Mesenteric fat pad (tissue), 1 donor: ENCODE measurements around the gene NHLRC1. TPM values are rescaled to one million over a fixed set of nuclear protein-coding genes. Genes with fewer than 3 reads are reported as not detected.

Source experiments
- DNase-seq: peaks from one replicate; pipeline ENCODE4 v3.0.0-alpha.2; 2020; ENCODE audit warnings: low spot score
- total RNA-seq: library from RNA; stranded (reverse); fragmentation: NEBNext Ultra II Directional; extraction: Animal tissue kit (Norgen Biotek cat#: 25700); gene quantifications from one replicate; pipeline ENCODE4 v1.2.1, GENCODE V29; 2021
- donor health status: DM: yes; HTN: yes; CAD: no.

NHLRC1 gene
- total RNA-seq, 1 donor from 2014 or later: 2.1 TPM

DNA sequence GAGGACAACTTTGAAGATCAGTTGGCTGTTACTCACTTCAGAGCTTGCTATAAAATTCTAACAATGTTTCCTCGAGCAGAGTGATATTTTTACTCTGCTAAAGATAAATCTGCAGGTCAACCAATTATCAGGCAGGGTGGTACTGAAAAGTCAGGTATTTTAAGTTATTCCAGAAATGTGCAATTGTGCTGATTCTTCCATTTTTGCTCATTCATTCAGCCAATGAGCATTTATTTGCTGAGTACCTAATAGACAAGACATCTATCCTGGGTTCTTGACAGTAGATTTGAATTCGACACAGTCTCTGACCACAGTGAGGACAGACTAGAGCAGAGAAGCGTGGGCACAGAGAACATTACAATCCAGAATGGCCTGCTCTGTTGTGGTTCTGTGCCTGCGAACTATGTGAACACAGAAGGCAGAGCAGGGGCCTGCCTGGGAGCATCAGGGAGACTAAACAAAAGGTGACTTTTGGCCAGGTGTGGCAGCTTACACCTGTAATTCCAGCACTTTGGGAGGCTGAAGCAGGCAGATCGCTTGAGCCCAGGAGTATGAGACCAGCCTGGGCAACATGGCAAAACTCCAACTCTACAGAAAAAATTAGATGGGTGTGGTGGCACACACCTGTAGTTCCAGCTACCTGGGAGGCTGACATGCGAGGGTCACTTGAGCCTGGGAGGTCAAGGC lies 17.6 kb upstream of the NHLRC1 start:
- DNase-seq: no peak

DNA sequence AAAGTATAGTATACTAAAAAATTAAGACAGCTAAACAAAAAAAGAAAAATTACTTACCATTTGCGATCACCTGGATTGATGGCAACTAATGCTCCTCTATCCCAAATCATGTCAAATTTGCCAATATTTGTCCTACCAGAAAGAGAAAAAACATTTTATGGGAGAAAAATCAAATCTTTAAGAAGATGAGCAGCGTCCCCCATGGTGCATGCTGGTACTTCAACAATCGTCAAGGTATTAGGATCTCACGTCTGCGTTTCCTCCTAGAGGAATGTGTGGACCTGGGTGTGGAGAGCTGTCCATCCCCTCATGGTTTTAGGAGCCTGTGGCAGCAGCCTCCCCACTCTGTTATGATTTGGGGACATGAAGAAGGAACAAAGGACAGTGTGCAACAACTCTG lies 16.4 kb upstream of the NHLRC1 start:
- DNase-seq: no peak

DNA sequence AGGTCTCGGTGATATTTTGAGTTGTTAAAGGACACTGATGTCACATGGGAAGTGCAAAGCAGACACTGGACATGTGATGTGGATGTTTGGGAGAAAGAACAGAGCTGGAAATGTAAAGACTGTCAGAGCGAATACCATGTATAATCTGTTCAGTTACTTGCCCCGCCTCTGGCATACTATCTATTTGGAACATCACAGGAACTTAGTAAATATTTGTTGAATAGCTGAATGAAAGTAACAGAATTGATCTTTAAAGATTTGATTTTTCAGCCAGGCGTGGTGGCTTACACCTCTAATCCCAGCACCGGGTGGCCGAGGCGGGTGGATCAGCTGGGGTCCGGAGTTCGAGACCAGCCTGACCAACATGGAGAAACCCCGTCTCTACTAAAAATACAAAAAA lies 13.8 kb upstream of the NHLRC1 start:
- DNase-seq: no peak

DNA sequence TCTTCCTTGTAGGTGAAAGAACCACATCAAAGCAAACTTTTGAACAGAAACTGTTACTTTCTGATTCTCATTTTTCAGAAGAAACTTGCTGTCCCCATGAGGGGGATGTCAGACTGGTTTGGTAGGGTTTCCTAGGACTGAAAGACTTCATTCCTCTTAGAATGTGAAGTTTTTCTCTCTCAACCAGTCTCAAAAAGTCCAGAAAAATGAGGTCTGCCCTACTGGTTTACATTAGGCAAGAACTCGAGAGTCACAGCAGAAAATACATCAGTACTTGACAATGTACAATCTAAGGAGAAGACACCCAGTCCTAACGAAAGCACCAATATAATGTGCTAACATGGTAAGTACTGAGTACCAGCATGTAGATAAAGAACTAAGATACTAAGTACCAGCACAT lies 12.7 kb upstream of the NHLRC1 start:
- no peak for DNase-seq

DNA sequence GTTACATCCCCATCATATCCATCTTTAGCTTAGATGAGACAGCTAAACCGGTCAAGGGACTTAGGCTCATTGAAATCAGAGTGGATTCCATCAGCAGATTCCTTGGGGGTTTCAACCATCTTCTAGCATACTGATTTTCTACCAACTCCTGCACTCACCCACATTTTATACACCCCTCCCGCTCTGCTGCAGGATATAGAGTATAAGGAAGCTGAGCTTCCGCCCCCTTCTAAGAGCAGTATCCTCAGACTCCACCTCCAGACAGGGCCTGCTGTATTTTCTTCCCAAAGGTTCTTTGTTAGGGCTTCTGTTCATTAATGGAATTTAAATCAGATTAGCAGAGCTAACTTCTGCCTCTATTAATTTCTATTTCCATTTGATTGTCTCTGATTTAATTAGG lies 9.9 kb upstream of the NHLRC1 start:
- no peak for DNase-seq

DNA sequence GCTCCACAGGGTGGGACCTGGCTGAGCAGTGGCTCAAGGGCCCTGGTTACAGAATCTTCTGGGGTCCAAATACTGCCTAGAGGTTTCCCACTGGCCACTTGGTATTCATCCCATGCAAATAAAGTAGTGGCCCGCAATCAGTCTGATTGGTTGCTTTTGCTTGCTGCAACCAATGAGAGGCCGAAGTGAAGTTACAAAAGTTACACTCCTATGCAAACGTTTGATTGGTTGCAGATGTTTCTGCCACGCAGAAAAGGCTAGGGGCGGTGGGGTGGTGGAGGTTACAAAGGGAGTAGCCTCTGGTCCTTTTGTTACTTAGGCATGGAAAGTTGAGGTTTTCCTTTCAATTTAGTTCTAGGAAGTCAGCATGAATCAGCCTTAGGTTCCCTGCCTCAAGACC lies 3.6 kb upstream of the NHLRC1 start:
- DNase-seq: no peak

DNA sequence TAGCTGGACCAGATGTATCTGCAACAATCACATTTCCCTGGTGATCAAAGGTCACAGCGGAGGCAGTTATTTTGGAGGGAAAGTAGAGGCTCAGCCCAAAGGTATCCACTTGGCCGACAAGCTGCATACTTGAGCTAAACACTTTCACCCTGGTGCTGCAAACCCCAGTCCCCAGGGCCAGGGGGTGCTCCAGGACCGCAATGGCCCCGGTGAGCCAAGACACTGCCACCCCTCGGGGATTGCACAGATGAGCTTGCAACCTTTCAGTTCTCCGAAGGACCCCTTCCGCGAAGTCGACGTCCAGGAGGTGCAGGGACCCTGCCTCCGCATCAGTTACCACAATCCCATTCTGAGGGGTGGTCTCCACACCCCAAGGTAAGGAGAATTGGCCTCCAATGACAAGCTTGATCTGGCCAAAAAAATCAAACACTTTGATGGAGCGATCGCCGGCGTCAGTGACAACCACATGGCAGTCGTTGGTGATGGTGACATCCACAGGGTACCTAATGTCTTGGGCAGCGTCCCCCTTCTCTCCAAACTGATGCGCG lies 823 bp downstream of the NHLRC1 start:
- DNase-seq: no peak

DNA sequence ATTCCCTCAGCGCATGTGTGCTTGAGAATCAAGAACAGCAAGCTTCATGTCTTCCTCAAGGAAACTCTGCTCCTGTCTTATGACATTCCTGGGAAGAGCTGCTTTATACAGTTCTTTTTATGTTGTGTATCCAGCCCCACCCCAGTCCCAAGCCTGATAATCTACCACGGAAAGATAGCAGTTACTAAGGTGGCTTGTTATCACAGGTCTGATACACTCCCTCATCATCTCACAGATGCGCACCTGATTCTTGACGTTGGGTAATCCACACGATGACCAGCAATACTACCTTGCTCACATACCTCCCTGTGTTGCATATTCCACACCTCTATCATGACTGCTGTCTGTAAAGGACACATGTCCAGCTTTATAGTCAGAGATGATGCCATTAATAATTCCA lies 3.2 kb downstream of the NHLRC1 start:
- no peak for DNase-seq

DNA sequence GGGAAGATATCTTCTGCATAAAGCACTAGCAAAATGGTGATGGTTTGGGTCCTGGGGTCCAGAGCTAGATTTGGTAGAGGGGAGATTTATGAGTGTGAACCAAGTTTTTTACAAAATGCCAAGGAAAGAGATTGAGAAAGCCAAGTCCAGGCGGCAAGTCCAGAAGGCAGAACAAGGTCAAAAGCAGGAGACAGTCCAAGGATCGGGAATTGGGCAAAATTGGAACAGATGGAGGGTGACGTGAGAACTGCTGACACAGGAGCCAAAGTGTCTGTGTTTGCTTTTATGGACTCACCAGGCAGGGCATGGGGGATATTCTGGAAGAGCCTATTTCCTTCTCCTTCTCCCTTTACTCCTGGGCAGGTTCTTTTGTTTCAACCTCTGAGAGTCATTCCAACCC lies 4.1 kb downstream of the NHLRC1 start:
- DNase-seq: no peak

DNA sequence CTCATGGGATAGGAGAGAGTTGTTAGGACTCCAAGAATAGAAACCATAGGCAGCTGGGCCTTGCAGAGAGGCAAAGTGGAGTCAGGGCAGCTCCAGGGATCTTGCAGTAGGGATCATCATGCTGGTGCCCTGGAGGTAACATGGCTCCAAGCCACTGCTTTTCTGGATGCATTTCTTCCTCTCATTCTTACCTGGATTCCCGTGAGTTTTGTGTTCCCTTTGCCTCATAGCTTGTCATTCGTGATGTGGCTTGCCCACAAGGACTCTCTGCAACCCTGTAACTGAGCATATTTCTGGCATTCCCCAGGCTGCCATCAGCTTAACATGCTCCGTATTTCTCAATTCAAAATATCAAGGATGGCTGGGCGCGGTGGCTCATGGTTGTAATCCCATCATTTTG lies 5.3 kb downstream of the NHLRC1 start:
- DNase-seq: no peak

DNA sequence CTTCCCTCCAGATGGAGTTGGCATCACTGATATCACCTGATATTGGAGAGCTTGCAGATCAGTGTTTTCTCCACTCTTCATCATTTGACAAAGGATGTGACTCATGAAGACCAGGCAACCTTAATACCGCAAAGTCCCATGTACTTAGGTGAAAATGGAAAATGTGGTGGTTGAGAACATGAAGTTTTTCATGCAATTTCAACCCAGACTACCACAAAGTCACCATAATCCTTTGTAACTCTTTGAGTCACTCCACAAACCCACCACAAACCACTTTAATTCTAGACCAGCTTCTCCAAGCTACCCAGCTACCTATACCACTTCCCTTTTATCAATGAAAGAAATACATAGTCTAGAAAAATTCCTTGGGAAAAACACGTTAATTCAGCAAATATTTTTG lies 7.1 kb downstream of the NHLRC1 start:
- DNase-seq: no peak

DNA sequence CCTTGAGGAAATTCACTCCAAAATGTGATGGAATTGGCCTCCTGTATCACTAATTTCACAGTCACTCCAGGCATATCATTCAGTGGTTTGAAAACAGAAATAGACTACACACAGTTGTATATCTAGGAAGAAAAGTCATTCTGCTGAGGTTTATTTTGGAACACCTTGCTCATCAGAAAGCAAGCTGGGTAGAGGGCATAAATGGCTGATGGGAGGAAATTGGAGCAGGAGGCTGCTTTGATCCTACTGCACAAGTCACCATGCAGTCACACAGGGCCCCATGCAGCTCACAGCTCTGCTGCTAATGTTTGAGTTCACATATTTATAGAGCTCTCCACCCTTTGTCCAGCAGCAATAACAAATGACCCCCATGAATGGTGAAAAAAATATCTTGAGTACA lies 12.3 kb downstream of the NHLRC1 start:
- DNase-seq: no peak

DNA sequence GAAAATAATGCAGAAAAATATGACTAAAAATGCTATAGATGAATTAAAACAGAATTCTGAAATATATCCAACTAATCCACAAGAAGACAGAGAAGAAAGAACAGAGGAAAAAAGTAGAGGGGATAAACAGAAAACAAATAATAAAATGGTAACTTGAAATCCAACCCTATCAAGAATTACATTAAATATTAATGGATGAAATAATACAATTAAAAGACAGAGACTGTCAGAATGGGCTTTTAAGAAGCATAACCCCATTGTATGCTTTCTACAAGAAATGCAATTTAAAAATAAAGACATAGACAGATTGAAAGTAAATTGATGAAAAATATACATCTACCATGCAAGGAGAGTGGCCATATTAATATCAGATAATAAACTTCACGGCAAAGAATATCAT lies 15.4 kb downstream of the NHLRC1 start:
- no peak for DNase-seq

DNA sequence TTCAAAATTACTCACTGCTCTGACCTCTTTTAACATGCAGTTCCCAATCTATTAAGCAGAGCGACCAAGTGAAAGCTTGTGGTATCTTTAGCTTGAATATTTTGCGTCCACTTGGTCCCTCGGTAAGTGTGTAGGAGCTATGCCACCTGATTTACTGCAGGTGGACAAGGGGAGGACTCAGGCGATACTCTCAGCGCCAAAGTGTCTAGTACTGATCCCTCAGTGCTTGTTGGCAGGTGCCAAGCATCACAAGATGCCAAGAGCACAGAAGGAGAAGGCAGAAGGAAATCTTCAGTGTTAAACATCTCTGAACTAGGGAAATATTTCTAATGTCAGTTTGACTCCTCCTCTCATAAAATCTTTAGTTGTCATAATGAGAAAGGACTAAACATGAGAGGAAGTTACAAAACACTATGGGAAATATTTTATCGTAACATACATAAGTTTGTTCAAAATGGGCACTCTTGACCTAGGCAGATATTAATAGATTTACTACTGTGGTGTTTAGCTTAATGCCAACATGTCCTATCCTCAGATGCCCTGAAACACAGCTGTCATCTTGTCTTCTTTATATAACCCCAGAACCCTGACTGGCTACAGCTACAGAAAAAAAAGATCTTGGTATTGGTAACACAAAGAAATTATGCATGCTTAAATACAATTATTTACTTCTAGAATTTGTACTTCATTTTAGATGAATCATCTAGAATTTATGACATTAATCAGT lies 19.5 kb downstream of the NHLRC1 start:
- no peak for DNase-seq

DNA sequence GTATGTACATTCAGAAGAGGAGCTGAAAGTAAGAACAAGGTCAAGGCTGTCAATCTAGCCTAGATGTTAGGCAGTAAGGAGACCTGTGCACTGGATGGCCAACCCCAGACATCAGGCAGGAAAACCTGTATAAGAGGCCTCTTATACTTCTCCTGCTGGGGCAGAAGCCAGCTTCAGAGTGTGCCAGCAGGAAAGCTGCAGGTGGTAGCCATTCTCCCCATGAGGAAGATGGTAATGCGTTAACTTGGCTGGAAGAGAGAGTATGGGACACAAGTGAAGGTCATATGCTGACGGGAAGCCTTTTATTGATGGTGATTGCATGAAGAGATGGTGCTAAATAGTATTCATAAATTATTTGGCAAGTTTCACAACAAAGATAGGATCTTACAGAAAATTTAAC lies 20.6 kb downstream of the NHLRC1 start:
- DNase-seq: no peak

DNA sequence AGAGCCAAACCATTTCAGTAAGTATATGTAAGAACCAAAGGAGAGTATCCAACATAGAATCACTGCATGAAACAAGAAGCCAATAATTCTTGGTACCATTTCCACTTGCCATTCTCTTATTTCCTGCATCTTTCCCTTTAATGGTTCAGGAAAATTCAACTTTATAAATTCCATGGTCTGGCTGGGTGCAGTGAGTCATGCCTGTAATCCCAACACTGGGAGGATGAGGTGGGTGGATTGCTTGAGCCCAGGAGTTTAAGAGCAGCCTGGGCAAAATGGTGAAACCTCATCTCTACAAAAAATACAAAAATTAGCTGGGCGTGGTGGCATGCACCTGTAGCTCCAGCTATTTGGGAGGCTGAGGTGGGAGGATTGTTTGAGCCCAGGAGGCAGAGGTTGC lies 21.2 kb downstream of the NHLRC1 start:
- no peak for DNase-seq

DNA sequence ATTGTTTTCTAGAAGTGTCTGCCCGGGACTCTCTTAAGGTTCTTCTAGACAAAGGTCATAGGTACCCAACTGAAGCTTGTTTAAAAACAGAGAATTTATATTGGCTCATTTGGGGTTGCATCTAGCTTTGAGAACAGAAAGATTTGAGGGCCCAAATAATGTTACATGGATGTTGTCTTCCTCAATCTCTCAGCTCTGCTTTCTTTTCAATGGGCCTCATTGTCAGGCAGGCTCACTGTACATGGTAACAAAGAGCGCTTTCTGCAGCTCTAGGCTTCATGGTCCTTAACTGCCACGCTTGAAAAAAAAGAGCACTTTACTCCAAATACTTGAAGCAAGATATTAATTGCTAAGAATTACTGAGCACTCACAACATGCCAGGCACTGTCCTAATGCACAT lies 22.2 kb downstream of the NHLRC1 start:
- DNase-seq: no peak

DNA sequence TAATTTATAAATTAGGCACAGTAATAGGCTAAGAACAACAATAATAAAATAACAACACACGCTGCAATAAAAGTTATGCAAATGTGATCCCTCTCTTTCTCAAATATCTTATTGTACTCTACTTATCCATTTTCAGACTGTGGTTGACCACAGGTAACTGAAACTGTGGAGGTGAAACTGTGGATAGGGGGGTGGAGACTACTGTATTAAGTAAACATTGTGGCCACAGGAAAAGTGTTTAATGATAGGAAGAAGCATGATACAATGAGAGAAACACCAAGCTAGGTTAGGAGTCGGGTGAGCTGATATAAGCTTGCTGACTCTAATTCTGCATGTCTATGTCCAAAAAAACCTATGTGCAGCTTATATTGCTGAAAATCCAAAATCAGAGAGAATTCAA lies 23.0 kb downstream of the NHLRC1 start:
- no peak for DNase-seq

DNA sequence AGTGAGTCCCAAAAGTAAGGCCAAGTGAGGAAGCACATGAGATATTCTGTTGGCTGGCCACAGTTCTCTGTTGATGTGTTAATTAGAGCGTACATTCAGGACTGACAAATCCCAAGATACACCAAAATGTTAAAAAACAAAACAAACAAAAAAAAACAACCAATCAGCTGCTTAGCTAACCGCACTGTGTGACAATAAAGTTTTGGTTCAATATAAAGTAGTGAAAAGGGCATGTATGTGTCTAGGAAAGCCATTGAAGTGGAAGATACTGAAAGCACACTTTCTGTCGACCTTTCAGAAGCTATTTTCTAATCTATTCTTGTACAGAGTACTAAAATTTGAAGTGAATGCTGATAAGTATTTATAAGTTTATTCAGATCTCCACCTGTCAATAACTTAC lies 26.1 kb downstream of the NHLRC1 start:
- no peak for DNase-seq

DNA sequence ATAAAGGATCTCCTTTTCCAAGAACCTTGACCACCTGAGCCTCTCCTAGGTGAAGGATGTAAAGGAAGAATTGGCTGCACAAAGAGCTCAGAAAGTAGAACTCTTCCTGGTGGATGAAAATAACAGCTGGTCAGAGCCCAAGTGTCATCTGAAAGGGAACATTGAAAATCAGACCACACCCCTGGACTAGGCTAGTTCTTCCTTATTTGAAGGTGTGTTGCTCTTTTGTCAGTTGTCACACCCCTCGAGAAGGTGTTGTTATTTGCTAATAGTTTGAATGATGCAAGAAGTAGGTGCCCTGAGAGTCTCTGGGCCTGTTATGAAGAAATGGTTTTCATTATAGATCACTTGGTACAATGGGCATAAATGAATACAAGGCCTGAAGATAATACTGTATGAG lies 31.1 kb downstream of the NHLRC1 start:
- no peak for DNase-seq

DNA sequence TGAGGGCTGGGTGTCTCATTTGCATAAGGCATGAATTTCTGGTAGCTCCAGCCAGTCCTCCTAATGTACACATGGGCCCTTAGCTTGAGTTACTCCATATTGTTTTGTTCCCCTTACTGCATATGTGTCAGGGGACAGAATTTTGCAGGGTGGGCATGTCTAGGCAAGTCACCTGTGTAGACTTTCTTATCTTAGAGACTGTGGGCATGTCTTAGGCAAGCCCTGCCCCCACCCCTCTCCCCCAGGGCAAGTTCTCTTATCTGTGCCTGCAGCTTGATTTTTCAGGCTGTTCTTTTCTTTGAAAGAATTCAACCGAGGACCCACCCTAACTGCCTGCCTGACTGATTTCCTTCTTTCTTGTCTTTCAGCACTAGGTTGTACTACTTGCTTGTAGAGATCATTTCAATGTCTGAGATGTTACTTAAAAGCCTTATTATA lies 32.1 kb downstream of the NHLRC1 start:
- no peak for DNase-seq

DNA sequence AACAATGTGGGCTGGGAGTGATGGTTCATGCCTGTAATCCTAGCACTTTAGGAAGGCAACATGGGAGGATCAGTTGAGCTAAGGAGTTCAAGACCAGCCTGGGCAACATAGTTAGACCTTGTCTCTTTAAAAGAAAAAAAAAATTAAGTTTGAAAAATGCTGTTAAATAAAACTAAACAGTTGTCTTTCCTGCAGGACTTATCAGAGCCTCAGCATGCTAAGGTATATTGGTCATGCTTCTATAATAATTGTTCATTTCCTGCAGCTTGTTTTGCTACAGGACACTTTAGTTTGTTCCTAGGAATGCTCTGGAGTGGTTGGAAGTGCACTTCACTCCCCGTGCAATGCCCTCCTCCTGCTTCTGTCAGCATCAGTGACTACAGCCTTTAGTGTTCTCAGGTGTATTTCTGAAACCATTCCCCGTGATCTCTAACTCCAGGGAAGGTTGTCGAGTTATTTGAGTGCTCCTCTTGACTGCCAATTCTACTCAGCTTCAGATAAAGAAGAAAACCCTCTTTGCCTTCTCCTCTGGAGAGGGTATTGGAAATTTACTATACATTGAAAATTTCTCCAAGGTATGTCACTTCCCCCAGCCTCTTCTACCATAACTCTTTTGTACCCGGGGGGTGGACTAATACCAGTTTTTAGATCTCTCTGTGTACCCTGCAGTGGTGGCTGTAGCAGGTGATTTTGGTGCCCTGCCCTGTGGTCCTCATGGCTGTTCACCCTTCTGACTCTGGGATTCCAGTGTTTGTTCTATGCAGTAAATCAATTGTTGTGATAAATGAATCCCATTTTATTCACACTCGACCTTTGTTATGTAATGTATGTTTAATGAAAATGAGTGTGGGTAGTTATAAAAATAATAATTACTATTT lies 33.8 kb downstream of the NHLRC1 start:
- no peak for DNase-seq
